Vagina (tissue), 2 donors: Measurements from ENCODE around the gene VCPKMT. TPM values are rescaled to one million over a fixed set of nuclear protein-coding genes. Genes with fewer than 3 reads are reported as not detected.

Experiments used
- DNase-seq, 2 donors: peaks; one replicate each; pipeline ENCODE4 v3.0.0-alpha.2; 2017; ENCODE audit errors: extremely low spot score in 2 of 2
- H3K27ac ChIP-seq: fragments of 200-600 bp; sonication (generic); one replicate; pipeline ENCODE4 v1.5.1; 2019
- H3K27me3 ChIP-seq: fragments of 200-600 bp; sonication (generic); one replicate; pipeline ENCODE4 v1.5.1; 2019
- H3K36me3 ChIP-seq, 2 donors: fragments of 200-600 bp; sonication (generic); one replicate each; pipeline ENCODE4 v1.5.1; 2017 to 2019
- H3K4me1 ChIP-seq: fragments of 200-600 bp; sonication (generic); one replicate; pipeline ENCODE4 v1.5.1; 2019
- H3K4me3 ChIP-seq, 2 donors: fragments of 200-600 bp; sonication (generic); 1 replicate in 1 of 2; 2 replicates in 1 of 2; pipeline ENCODE4 v1.5.1; 2016 to 2019
- H3K9me3 ChIP-seq: fragments of 200-600 bp; sonication (generic); one replicate; pipeline ENCODE4 v1.5.1; 2019
- POLR2A ChIP-seq, 2 donors: fragments of 450-650 bp; IDR thresholded peaks; one replicate each; pipeline ENCODE4 v1.6.1; 2017; ENCODE audit warnings: antibody characterized with exemption in 2 of 2, mild to moderate bottlenecking in 2 of 2, moderate library complexity in 2 of 2
- POLR2AphosphoS5 ChIP-seq, 2 donors: sonication (generic); formaldehyde crosslinking; IDR thresholded peaks; one replicate each; pipeline ENCODE4 v1.9.0; 2017; ENCODE audit warnings: antibody characterized with exemption in 2 of 2, mild to moderate bottlenecking in 2 of 2, low read depth in 1 of 2; ENCODE audit not compliant: insufficient read depth in 1 of 2
- intact Hi-C: fragments of 100-400 bp; cut with DNase I; formaldehyde crosslinking; loops from one replicate; pipeline ENCODE4 v1.15.1; 2023
- total RNA-seq: library from RNA; depleted of rRNA; stranded (reverse); fragments of >200 nt; gene quantifications from one replicate; pipeline ENCODE4 v1.2.3, GENCODE V29; 2016
- TF ChIP-seq, protein P1 (sequence below), 3 experiments: fragments of 450-650 bp in 2 of 3; fragments of 200-600 bp in 1 of 3; sonication (generic) in 1 of 3; IDR thresholded peaks; one replicate each; pipeline ENCODE4 v1.5.1; 2017 to 2019; ENCODE audit warnings: antibody characterized with exemption in 3 of 3, mild to moderate bottlenecking in 2 of 3, moderate library complexity in 2 of 3

The VCPKMT gene
- total RNA-seq, 1 donor from 2014 or later = 2.5 TPM

- H3K4me1 ChIP-seq = no peaks in the 10 kb centered on the region
- TF ChIP-seq, protein P1, sequence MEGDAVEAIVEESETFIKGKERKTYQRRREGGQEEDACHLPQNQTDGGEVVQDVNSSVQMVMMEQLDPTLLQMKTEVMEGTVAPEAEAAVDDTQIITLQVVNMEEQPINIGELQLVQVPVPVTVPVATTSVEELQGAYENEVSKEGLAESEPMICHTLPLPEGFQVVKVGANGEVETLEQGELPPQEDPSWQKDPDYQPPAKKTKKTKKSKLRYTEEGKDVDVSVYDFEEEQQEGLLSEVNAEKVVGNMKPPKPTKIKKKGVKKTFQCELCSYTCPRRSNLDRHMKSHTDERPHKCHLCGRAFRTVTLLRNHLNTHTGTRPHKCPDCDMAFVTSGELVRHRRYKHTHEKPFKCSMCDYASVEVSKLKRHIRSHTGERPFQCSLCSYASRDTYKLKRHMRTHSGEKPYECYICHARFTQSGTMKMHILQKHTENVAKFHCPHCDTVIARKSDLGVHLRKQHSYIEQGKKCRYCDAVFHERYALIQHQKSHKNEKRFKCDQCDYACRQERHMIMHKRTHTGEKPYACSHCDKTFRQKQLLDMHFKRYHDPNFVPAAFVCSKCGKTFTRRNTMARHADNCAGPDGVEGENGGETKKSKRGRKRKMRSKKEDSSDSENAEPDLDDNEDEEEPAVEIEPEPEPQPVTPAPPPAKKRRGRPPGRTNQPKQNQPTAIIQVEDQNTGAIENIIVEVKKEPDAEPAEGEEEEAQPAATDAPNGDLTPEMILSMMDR (IDR thresholded peaks at IDR 0.05) = no peak
- H3K27me3 ChIP-seq = no peaks in the 10 kb centered on the region
- DNase-seq = no peak
- intact Hi-C loops = no loop called here
- H3K27ac ChIP-seq = no peak overlapping the region
- H3K9me3 ChIP-seq = no peaks in the 10 kb centered on the region
- H3K36me3 ChIP-seq = no peaks in the 10 kb centered on the region
- H3K4me3 ChIP-seq = no peak overlapping the region
Measured at GRCh38 chr14:50095895-50096294, 20.5 kb downstream of the VCPKMT start.

DNA sequence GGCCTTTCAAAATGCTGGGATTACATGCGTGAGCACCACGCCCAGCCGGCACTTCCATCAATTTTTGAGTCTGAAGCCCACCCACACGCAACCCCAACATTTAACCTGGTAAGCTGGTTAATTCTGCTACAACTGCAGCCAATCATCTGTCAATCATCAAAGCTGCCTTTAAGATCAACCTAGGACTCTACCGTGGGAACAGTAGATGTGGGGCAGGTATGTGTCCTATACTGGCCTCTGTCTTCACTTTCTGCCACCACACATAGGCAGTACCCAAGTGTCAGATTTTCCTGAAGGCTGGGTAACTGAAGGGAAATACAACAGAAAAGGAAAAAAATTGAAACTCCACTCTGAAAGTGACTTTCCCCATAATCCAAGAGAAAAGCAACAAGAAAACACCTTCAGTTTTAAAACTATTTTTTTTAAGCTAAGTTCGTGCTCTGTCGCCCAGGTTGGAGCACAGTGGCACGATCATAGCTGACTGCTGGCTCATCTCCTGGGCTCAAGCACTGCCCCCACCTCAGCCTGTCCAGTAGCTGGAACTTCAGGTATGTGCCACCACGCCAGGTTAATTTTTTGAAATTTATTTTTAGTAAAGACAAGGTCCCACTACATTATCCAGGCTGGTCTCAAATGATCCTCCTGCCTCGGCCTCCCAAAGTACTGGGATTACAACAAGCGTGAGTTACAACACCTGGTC is 22.2 kb downstream of the VCPKMT start:
- Histone ChIP-seq H3K27ac (no peak overlapping the region), H3K9me3 (no peaks in the 10 kb centered on the region), H3K4me1 (no peaks in the 10 kb centered on the region), H3K4me3 (no peak overlapping the region), H3K27me3 (no peaks in the 10 kb centered on the region), H3K36me3 (no peaks in the 10 kb centered on the region)
- TF ChIP-seq POLR2A (IDR thresholded peaks at IDR 0.05) (no peak), POLR2AphosphoS5 (IDR thresholded peaks at IDR 0.05; ENCODE audit: insufficient read depth in 1 of 2, low read depth in 1 of 2) (no peak)
- TF ChIP-seq, protein P1 (IDR thresholded peaks at IDR 0.05) = no peak
- intact Hi-C loops = no loop called here
- no peak for DNase-seq

- Histone ChIP-seq H3K4me3 (no peak overlapping the region), H3K27ac (no peak overlapping the region), H3K27me3 (no peaks in the 10 kb centered on the region), H3K9me3 (no peaks in the 10 kb centered on the region), H3K36me3 (no peaks in the 10 kb centered on the region), H3K4me1 (no peaks in the 10 kb centered on the region)
- no peak for DNase-seq
- TF ChIP-seq POLR2A (IDR thresholded peaks at IDR 0.05) (no peak), POLR2AphosphoS5 (IDR thresholded peaks at IDR 0.05; ENCODE audit: insufficient read depth in 1 of 2, low read depth in 1 of 2) (no peak)
- TF ChIP-seq, protein P1 (IDR thresholded peaks at IDR 0.05) = no peak
- intact Hi-C loops = no loop called here
Measured at GRCh38 chr14:50093496-50093895, 22.9 kb downstream of the VCPKMT start.

GRCh38 chr14:50092006-50092555 is 24.3 kb downstream of the VCPKMT start:
- no peaks in the 10 kb centered on the region for H3K36me3 ChIP-seq
- TF ChIP-seq, protein P1 (IDR thresholded peaks at IDR 0.05) = no peak
- TF ChIP-seq POLR2AphosphoS5 (IDR thresholded peaks at IDR 0.05; ENCODE audit: insufficient read depth in 1 of 2, low read depth in 1 of 2) (no peak), POLR2A (IDR thresholded peaks at IDR 0.05) (no peak)
- H3K27ac ChIP-seq = no peak overlapping the region
- intact Hi-C loops = no loop called here
- H3K4me1 ChIP-seq = no peaks in the 10 kb centered on the region
- DNase-seq = no peak
- no peaks in the 10 kb centered on the region for H3K27me3 ChIP-seq
- H3K4me3 ChIP-seq = no peak overlapping the region
- H3K9me3 ChIP-seq = no peaks in the 10 kb centered on the region

DNA sequence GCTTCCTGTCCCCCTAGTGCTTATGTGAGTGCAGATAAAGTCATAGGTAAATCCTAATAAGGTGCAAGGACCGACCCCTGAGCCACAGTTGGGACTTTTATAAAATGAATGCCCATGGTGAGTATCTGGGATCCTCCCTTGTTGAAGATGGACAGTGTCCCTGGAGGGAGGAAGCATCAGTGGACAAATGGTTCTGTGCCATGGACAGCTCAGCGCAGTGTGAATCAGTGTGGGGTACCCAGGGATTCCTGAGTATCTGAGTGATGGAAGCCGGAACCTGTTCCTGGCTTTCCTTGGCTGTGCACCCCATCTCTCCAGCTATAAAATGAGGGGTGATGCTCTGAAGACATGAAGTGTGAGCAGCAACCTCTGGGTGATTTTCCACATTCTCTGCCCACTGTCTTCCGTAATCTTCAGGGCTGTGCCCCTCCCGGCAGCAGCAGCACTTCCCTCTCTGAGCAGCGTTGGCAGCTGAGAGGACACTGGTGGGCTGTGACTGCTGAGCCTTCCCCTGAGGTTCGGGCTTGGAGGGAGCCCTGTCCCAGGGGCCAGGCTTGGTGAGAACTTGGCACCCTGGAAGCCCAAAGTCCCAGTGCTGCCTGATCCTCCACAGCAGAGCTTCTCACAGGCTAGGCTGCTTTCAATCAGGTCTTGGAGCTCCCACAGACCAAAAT is 25.0 kb downstream of the VCPKMT start:
- no peak for DNase-seq
- intact Hi-C loops = no loop called here
- TF ChIP-seq, protein P1 (IDR thresholded peaks at IDR 0.05) = no peak
- no peak for TF ChIP-seq POLR2AphosphoS5 (IDR thresholded peaks at IDR 0.05; ENCODE audit: insufficient read depth in 1 of 2, low read depth in 1 of 2)
- TF ChIP-seq POLR2A (IDR thresholded peaks at IDR 0.05) = no peak

More for the DNA sequence above, 25.0 kb downstream of the VCPKMT start:
- Histone ChIP-seq H3K4me3 (no peak overlapping the region), H3K27ac (no peak overlapping the region), H3K27me3 (no peaks in the 10 kb centered on the region), H3K36me3 (no peaks in the 10 kb centered on the region), H3K4me1 (no peaks in the 10 kb centered on the region), H3K9me3 (no peaks in the 10 kb centered on the region)
